Liver (tissue), 9 donors: Measurements from ENCODE around the gene NEK11. TPM values are rescaled to one million over a fixed set of nuclear protein-coding genes. Genes with fewer than 3 reads are reported as not detected.

Source experiments
- DNase-seq: peaks from one replicate; pipeline ENCODE4 v3.0.0-alpha.2; 2017; ENCODE audit warnings: low spot score
- H3K27ac ChIP-seq, 2 donors: one replicate each; pipeline ENCODE4 v1.7.0; 2013; ENCODE audit warnings: inconsistent platforms in 2 of 2, low read length in 2 of 2, control low read depth in 1 of 2, low read depth in 1 of 2, mild to moderate bottlenecking in 1 of 2
- H3K27me3 ChIP-seq, 4 donors: one replicate each; pipeline versions ENCODE4 v1.6.1 to v1.7.0; 2013; ENCODE audit warnings: low read length in 3 of 4, inconsistent platforms in 1 of 4, mild to moderate bottlenecking in 1 of 4, moderate library complexity in 1 of 4; ENCODE audit not compliant: control insufficient read depth in 4 of 4, insufficient read depth in 4 of 4
- H3K36me3 ChIP-seq, 4 donors: one replicate each; pipeline versions ENCODE4 v1.6.1 to v1.7.0; 2013; ENCODE audit warnings: low read length in 3 of 4, mild to moderate bottlenecking in 3 of 4, low read depth in 1 of 4, moderate library complexity in 1 of 4; ENCODE audit not compliant: control insufficient read depth in 4 of 4, insufficient read depth in 3 of 4
- H3K4me1 ChIP-seq, 4 donors: one replicate each; pipeline versions ENCODE4 v1.6.1 to v1.7.0; 2013; ENCODE audit warnings: low read length in 3 of 4, mild to moderate bottlenecking in 3 of 4, moderate library complexity in 1 of 4; ENCODE audit not compliant: control insufficient read depth in 4 of 4, insufficient read depth in 4 of 4
- H3K4me3 ChIP-seq, 3 donors: one replicate each; pipeline versions ENCODE4 v1.6.1 to v1.7.0; 2013; ENCODE audit warnings: low read length in 3 of 3, control low read depth in 1 of 3, low read depth in 1 of 3, mild to moderate bottlenecking in 1 of 3
- H3K9ac ChIP-seq, 2 donors: one replicate each; pipeline ENCODE4 v1.7.0; 2013; ENCODE audit warnings: low read length in 2 of 2, mild to moderate bottlenecking in 2 of 2, moderate library complexity in 2 of 2, control low read depth in 1 of 2, low read depth in 1 of 2
- H3K9me3 ChIP-seq, 4 donors: one replicate each; pipeline versions ENCODE4 v1.6.1 to v1.7.0; 2013; ENCODE audit warnings: low read length in 3 of 4; ENCODE audit not compliant: control insufficient read depth in 4 of 4
- EGR1 ChIP-seq, 2 donors: IDR thresholded peaks; 2 replicates each; pipeline ENCODE4 v1.6.1; 2016 to 2018; ENCODE audit warnings: antibody characterized with exemption in 2 of 2, low read depth in 2 of 2
- FOXA1 ChIP-seq: IDR thresholded peaks from 2 replicates; pipeline ENCODE4 v1.6.1; 2016; ENCODE audit warnings: antibody characterized with exemption
- FOXA2 ChIP-seq: IDR thresholded peaks from 2 replicates; pipeline ENCODE4 v1.6.1; 2016; ENCODE audit warnings: antibody characterized with exemption
- GABPA ChIP-seq, 2 donors: IDR thresholded peaks in 1 of 2; conservative IDR thresholded peaks in 1 of 2; 2 replicates each; pipeline ENCODE4 v1.6.1; 2016; ENCODE audit warnings: antibody characterized with exemption in 2 of 2, mild to moderate bottlenecking in 1 of 2, moderate library complexity in 1 of 2
- JUND ChIP-seq, 2 donors: IDR thresholded peaks; 2 replicates each; pipeline ENCODE4 v1.6.1; 2016; ENCODE audit warnings: antibody characterized with exemption in 2 of 2
- NR2F2 ChIP-seq: IDR thresholded peaks from 2 replicates; pipeline ENCODE4 v1.6.1; 2016; ENCODE audit warnings: antibody characterized with exemption
- RAD21 ChIP-seq, 2 donors: IDR thresholded peaks; 2 replicates each; pipeline ENCODE4 v1.6.1; 2016; ENCODE audit warnings: antibody characterized with exemption in 2 of 2, mild to moderate bottlenecking in 2 of 2
- RXRA ChIP-seq, 2 donors: IDR thresholded peaks; 2 replicates each; pipeline ENCODE4 v1.6.1; 2017 to 2018; ENCODE audit warnings: antibody characterized with exemption in 2 of 2, mild to moderate bottlenecking in 1 of 2
- SP1 ChIP-seq: IDR thresholded peaks from 2 replicates; pipeline ENCODE4 v1.6.1; 2018; ENCODE audit warnings: antibody characterized with exemption, mild to moderate bottlenecking
- TAF1 ChIP-seq: conservative IDR thresholded peaks from 2 replicates; pipeline ENCODE4 v1.6.1; 2016; ENCODE audit warnings: antibody characterized with exemption, mild to moderate bottlenecking
- WGBS: extraction: QIAGEN DNeasy Blood & Tissue Kit; methylation state at CpG from one replicate; pipeline ENCODE4 v1.1.7; 2013; 5-methylcytosine and 5-hydroxymethylcytosine counted together
- polyA plus RNA-seq, 2 donors: library from polyadenylated mRNA; stranded (reverse) in 1 of 2; unstranded in 1 of 2; fragments of 200-250 nt in 1 of 2; fragments of >200 nt in 1 of 2; fragmentation: Nextera tagmentation in 1 of 2; extraction: Ambion mirVana in 1 of 2; gene quantifications; one replicate each; pipeline versions ENCODE4 v1.2.1 to v1.2.3, GENCODE V29; 2013 to 2015
- total RNA-seq, 2 donors: library from RNA; depleted of rRNA; stranded (reverse); fragments of >200 nt; gene quantifications; one replicate each; pipeline ENCODE4 v1.2.3, GENCODE V29; 2014
- TF ChIP-seq, protein P1 (sequence below): IDR thresholded peaks from 2 replicates; pipeline ENCODE4 v1.6.1; 2016; ENCODE audit warnings: antibody characterized with exemption
- TF ChIP-seq, protein P2 (sequence below): IDR thresholded peaks from 2 replicates; pipeline ENCODE4 v1.6.1; 2016; ENCODE audit warnings: antibody characterized with exemption, mild to moderate bottlenecking
- TF ChIP-seq, protein P3 (sequence below): IDR thresholded peaks from 2 replicates; pipeline ENCODE4 v1.6.1; 2016; ENCODE audit warnings: antibody characterized with exemption
- TF ChIP-seq, protein P4 (sequence below): fragments of 150-350 bp; IDR thresholded peaks from 2 replicates; pipeline ENCODE4 v1.5.1; 2017; ENCODE audit warnings: improper control_type of control experiment, low read depth, low read length; ENCODE audit not compliant: missing input control
- TF ChIP-seq, protein P5 (sequence below): IDR thresholded peaks from 2 replicates; pipeline ENCODE4 v1.6.1; 2016; ENCODE audit warnings: antibody characterized with exemption
- donor health status: healthy.
- donor health status: healthy.
- donor health status: healthy.
- donor health status: healthy.
- donor health status: healthy.

The NEK11 gene
- total and polyA plus RNA-seq, 4 donors: 0.35 to 0.92 (median 0.69) TPM

DNA sequence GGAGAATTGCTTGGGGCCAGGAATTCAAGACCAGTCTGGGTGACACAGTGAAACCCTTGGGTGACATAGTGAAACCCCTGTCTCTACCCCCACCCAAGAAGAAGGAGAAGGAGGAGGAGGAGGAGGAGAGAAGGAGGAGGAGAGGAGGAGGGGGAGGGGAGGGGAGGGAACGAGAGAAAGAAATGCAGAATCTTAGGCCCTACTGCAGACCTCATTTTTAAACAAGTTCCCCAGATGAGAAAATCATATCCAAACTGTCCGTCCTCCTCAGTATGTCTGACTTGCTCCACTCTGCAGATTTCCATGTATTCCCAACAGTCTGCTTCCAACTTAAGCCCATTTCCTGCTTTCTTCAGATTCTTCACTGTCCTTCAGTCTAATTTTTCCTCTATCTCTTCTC, 291.0 kb downstream of the NEK11 start:
- no peak overlapping the region for H3K9ac ChIP-seq
- no peak overlapping the region for H3K4me3 ChIP-seq
- TF ChIP-seq EGR1 (IDR thresholded peaks at IDR 0.05; ENCODE audit: low read depth in 2 of 2) (no peak), GABPA (IDR thresholded peaks at IDR 0.05 in 1 of 2, conservative IDR thresholded peaks at IDR 0.05 in 1 of 2) (no peak), SP1 (no peak)
- TF ChIP-seq, protein P1, sequence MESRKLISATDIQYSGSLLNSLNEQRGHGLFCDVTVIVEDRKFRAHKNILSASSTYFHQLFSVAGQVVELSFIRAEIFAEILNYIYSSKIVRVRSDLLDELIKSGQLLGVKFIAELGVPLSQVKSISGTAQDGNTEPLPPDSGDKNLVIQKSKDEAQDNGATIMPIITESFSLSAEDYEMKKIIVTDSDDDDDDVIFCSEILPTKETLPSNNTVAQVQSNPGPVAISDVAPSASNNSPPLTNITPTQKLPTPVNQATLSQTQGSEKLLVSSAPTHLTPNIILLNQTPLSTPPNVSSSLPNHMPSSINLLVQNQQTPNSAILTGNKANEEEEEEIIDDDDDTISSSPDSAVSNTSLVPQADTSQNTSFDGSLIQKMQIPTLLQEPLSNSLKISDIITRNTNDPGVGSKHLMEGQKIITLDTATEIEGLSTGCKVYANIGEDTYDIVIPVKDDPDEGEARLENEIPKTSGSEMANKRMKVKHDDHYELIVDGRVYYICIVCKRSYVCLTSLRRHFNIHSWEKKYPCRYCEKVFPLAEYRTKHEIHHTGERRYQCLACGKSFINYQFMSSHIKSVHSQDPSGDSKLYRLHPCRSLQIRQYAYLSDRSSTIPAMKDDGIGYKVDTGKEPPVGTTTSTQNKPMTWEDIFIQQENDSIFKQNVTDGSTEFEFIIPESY: no peak
- TF ChIP-seq, protein P2, sequence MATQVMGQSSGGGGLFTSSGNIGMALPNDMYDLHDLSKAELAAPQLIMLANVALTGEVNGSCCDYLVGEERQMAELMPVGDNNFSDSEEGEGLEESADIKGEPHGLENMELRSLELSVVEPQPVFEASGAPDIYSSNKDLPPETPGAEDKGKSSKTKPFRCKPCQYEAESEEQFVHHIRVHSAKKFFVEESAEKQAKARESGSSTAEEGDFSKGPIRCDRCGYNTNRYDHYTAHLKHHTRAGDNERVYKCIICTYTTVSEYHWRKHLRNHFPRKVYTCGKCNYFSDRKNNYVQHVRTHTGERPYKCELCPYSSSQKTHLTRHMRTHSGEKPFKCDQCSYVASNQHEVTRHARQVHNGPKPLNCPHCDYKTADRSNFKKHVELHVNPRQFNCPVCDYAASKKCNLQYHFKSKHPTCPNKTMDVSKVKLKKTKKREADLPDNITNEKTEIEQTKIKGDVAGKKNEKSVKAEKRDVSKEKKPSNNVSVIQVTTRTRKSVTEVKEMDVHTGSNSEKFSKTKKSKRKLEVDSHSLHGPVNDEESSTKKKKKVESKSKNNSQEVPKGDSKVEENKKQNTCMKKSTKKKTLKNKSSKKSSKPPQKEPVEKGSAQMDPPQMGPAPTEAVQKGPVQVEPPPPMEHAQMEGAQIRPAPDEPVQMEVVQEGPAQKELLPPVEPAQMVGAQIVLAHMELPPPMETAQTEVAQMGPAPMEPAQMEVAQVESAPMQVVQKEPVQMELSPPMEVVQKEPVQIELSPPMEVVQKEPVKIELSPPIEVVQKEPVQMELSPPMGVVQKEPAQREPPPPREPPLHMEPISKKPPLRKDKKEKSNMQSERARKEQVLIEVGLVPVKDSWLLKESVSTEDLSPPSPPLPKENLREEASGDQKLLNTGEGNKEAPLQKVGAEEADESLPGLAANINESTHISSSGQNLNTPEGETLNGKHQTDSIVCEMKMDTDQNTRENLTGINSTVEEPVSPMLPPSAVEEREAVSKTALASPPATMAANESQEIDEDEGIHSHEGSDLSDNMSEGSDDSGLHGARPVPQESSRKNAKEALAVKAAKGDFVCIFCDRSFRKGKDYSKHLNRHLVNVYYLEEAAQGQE: no peak
- no peak for DNase-seq
- no peaks in the 10 kb centered on the region for H3K27me3 ChIP-seq
- H3K9me3 ChIP-seq: no peaks in the 10 kb centered on the region
- no peak overlapping the region for H3K27ac ChIP-seq
- no peaks in the 10 kb centered on the region for H3K4me1 ChIP-seq
- H3K36me3 ChIP-seq: no peaks in the 10 kb centered on the region
- WGBS: 90% methylated on average over 2 of the region's 2 CpGs

DNA sequence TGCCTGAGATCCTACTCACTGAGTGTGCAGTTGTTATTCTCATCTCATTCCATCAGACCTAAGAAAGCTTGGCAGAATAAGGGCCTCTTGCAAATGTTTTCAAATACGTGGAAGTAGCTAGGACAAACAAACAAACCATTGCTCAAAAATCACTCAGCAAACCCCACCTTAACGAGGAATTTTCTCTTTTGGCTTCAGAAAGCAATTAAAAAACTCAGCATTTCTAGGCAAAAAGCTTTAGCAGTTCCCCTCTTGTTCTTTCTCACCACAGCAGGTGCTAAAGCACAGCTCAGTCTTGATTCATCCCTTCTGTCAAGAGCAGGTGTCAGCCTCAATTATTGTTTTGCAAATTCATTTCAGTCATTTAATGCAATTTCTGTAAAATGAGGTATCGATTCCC, 296.3 kb downstream of the NEK11 start:
- H3K9me3 ChIP-seq: no peaks in the 10 kb centered on the region
- TF ChIP-seq TAF1 (no peak), NR2F2 (no peak), GABPA (IDR thresholded peaks at IDR 0.05 in 1 of 2, conservative IDR thresholded peaks at IDR 0.05 in 1 of 2) (no peak), RAD21 (IDR thresholded peaks at IDR 0.05) (no peak), FOXA2 (no peak), FOXA1 (no peak), EGR1 (IDR thresholded peaks at IDR 0.05; ENCODE audit: low read depth in 2 of 2) (no peak), RXRA (IDR thresholded peaks at IDR 0.05) (no peak), SP1 (no peak), JUND (IDR thresholded peaks at IDR 0.05) (no peak)
- TF ChIP-seq, protein P3, sequence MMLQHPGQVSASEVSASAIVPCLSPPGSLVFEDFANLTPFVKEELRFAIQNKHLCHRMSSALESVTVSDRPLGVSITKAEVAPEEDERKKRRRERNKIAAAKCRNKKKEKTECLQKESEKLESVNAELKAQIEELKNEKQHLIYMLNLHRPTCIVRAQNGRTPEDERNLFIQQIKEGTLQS: no peak
- TF ChIP-seq, protein P4, sequence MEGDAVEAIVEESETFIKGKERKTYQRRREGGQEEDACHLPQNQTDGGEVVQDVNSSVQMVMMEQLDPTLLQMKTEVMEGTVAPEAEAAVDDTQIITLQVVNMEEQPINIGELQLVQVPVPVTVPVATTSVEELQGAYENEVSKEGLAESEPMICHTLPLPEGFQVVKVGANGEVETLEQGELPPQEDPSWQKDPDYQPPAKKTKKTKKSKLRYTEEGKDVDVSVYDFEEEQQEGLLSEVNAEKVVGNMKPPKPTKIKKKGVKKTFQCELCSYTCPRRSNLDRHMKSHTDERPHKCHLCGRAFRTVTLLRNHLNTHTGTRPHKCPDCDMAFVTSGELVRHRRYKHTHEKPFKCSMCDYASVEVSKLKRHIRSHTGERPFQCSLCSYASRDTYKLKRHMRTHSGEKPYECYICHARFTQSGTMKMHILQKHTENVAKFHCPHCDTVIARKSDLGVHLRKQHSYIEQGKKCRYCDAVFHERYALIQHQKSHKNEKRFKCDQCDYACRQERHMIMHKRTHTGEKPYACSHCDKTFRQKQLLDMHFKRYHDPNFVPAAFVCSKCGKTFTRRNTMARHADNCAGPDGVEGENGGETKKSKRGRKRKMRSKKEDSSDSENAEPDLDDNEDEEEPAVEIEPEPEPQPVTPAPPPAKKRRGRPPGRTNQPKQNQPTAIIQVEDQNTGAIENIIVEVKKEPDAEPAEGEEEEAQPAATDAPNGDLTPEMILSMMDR: no peak
- TF ChIP-seq, protein P5, sequence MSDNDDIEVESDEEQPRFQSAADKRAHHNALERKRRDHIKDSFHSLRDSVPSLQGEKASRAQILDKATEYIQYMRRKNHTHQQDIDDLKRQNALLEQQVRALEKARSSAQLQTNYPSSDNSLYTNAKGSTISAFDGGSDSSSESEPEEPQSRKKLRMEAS: no peak
- TF ChIP-seq, protein P2: no peak
- H3K36me3 ChIP-seq: peaks cover 0 to 3% (median 0%) of the 10 kb centered on the region in 4 donors
- no peak overlapping the region for H3K9ac ChIP-seq
- H3K4me3 ChIP-seq: no peak overlapping the region
- H3K27ac ChIP-seq: no peak overlapping the region
- no peaks in the 10 kb centered on the region for H3K4me1 ChIP-seq
- WGBS: 81% methylated on average over 3 of the region's 3 CpGs
- H3K27me3 ChIP-seq: no peaks in the 10 kb centered on the region
- DNase-seq: no peak
